GM12878 (cell line): Measurements from ENCODE around the gene HTR1D. TPM values are rescaled to one million over a fixed set of nuclear protein-coding genes. Genes with fewer than 3 reads are reported as not detected.

Experiments
- ATAC-seq: fragments of 200-7000 bp; cut with Tn5 transposase; 3 replicates; pipeline ENCODE4 v1.9.1; 2020; ENCODE audit warnings: mild to moderate bottlenecking, moderate library complexity
- BruUV-seq: library from RNA; stranded (reverse); fragments of 400-500 nt; replicated peaks from 2 replicates; lab custom pipeline; 2021; lab: Mats Ljungman, UMichigan
- CTCF ChIA-PET: fragments of 300-600 bp; sonication (Branson Sonifier 250); formaldehyde crosslinking; extraction: SDS; loops from one replicate; lab custom pipeline; 2021; ENCODE audit warnings: inconsistent platforms; lab: Yijun Ruan, JAX
- POLR2A ChIA-PET: fragments of 350-600 bp; formaldehyde crosslinking; extraction: SDS; loops from one replicate; lab custom pipeline; 2021; ENCODE audit warnings: inconsistent platforms; lab: Charles Lee
- RAD21 ChIA-PET: fragments of 300-600 bp; sonication (Branson Sonifier 250); formaldehyde crosslinking; loops from one replicate; lab custom pipeline; 2023; ENCODE audit warnings: antibody characterized with exemption; ENCODE audit not compliant: unreplicated experiment; lab: Charles Lee
- SMC1A ChIA-PET: fragments of 300-600 bp; sonication (Branson Sonifier 250); formaldehyde crosslinking; loops from one replicate; lab custom pipeline; 2023; ENCODE audit not compliant: unreplicated experiment, uncharacterized antibody; lab: Charles Lee
- DNase-seq: peaks from one replicate; pipeline ENCODE4 v3.0.0-alpha.2; 2011; ENCODE audit warnings: low read depth, low spot score
- FAIRE-seq: peaks from 3 replicates; lab custom pipeline; 2011; peaks lifted over from hg19 to GRCh38; lab: Jason Lieb, UNC
- H2AFZ ChIP-seq: 2 replicates; pipeline ENCODE4 v1.6.0; 2011; ENCODE audit warnings: low read depth, low read length, control low read depth; ENCODE audit not compliant: control insufficient read depth
- H3K27ac ChIP-seq: 2 replicates; pipeline ENCODE4 v1.5.1; 2011; ENCODE audit warnings: control low read depth; ENCODE audit not compliant: control insufficient read depth, insufficient read depth
- H3K27me3 ChIP-seq, 2 experiments: replicated peaks in 1 of 2; 2 replicates each; pipeline versions ENCODE4 v1.6.0 to v1.6.1; 2011; ENCODE audit warnings: low read length in 1 of 2; ENCODE audit not compliant: control insufficient read depth in 2 of 2, insufficient read depth in 2 of 2
- H3K36me3 ChIP-seq, 2 experiments: 2 replicates each; pipeline ENCODE4 v1.5.1; 2011; ENCODE audit warnings: low read length in 1 of 2; ENCODE audit not compliant: control insufficient read depth in 2 of 2, insufficient read depth in 2 of 2
- H3K4me1 ChIP-seq: 2 replicates; pipeline ENCODE4 v1.6.1; 2011; ENCODE audit warnings: mild to moderate bottlenecking, low read length, moderate library complexity, mixed read lengths; ENCODE audit not compliant: control insufficient read depth, insufficient read depth
- H3K4me2 ChIP-seq: 2 replicates; pipeline ENCODE4 v1.6.0; 2011; ENCODE audit warnings: control low read depth; ENCODE audit not compliant: control insufficient read depth, insufficient read depth
- H3K4me3 ChIP-seq: fragments of 200-600 bp; sonication (generic); 2 replicates; pipeline ENCODE4 v1.5.1; 2016
- H3K79me2 ChIP-seq: 2 replicates; pipeline ENCODE4 v1.6.0; 2011; ENCODE audit warnings: low read length; ENCODE audit not compliant: control insufficient read depth, insufficient read depth
- H3K9ac ChIP-seq: 2 replicates; pipeline ENCODE4 v1.8.0; 2011; ENCODE audit warnings: low read length, control low read depth, mixed read lengths; ENCODE audit not compliant: control insufficient read depth, insufficient read depth
- H3K9me3 ChIP-seq: replicated peaks from 3 replicates; pipeline ENCODE4 v1.5.1; 2011; ENCODE audit warnings: mild to moderate bottlenecking, low read length; ENCODE audit not compliant: control insufficient read depth, insufficient read depth
- H4K20me1 ChIP-seq: 2 replicates; pipeline ENCODE4 v1.6.0; 2011; ENCODE audit not compliant: control insufficient read depth, insufficient read depth
- BMI1 ChIP-seq: fragments of 450-650 bp; IDR thresholded peaks from 2 replicates; pipeline ENCODE4 v1.6.1; 2016; ENCODE audit warnings: mild to moderate bottlenecking, moderate library complexity, borderline replicate concordance
- EED ChIP-seq: sonication (generic); IDR thresholded peaks from 2 replicates; pipeline ENCODE4 v1.6.1; 2016; ENCODE audit warnings: antibody characterized with exemption, low read depth
- FOXK2 ChIP-seq: fragments of 450-650 bp; IDR thresholded peaks from 2 replicates; pipeline ENCODE4 v1.6.1; 2017; ENCODE audit warnings: mild to moderate bottlenecking, moderate library complexity
- HDAC2 ChIP-seq: fragments of 200-600 bp; sonication (generic); IDR thresholded peaks from 2 replicates; pipeline ENCODE4 v1.6.1; 2017
- IKZF1 ChIP-seq: fragments of 450-650 bp; conservative IDR thresholded peaks from 2 replicates; pipeline ENCODE4 v1.6.1; 2017; ENCODE audit warnings: antibody characterized with exemption, mild to moderate bottlenecking
- KAT2A ChIP-seq: conservative IDR thresholded peaks from 2 replicates; pipeline ENCODE4 v1.6.1; 2011; ENCODE audit warnings: low read depth, low read length; ENCODE audit not compliant: control insufficient read depth
- POLR2AphosphoS5 ChIP-seq: IDR thresholded peaks from 2 replicates; pipeline ENCODE4 v1.6.1; 2011; ENCODE audit warnings: mild to moderate bottlenecking, low read length, inconsistent platforms
- RB1 ChIP-seq: fragments of 450-650 bp; formaldehyde crosslinking; IDR thresholded peaks from 2 replicates; pipeline ENCODE4 v1.6.1; 2017; ENCODE audit warnings: mild to moderate bottlenecking, borderline replicate concordance
- SREBF2 ChIP-seq: IDR thresholded peaks from 2 replicates; pipeline ENCODE4 v1.6.1; 2012; ENCODE audit warnings: mild to moderate bottlenecking, low read length
- SRF ChIP-seq, 2 experiments: IDR thresholded peaks; 2 replicates each; pipeline ENCODE4 v1.6.1; 2011; ENCODE audit warnings: low read depth in 2 of 2, low read length in 2 of 2, mild to moderate bottlenecking in 1 of 2, moderate library complexity in 1 of 2
- YBX1 ChIP-seq: fragments of 450-650 bp; IDR thresholded peaks from 2 replicates; pipeline ENCODE4 v1.6.1; 2016; ENCODE audit warnings: antibody characterized with exemption
- ZBED1 ChIP-seq: IDR thresholded peaks from 2 replicates; pipeline ENCODE4 v1.6.1; 2016; ENCODE audit warnings: borderline replicate concordance
- ZNF622 ChIP-seq: fragments of 450-650 bp; IDR thresholded peaks from 2 replicates; pipeline ENCODE4 v1.6.1; 2017; ENCODE audit warnings: mild to moderate bottlenecking, inconsistent platforms
- WGBS: methylation state at CpG from one replicate; pipeline ENCODE4 v1.1.6; 2016; ENCODE audit warnings: low lambda C conversion rate; ENCODE audit not compliant: insufficient replicate concordance, insufficient coverage; ENCODE audit errors: missing lambda C conversion rate; 5-methylcytosine and 5-hydroxymethylcytosine counted together
- in situ Hi-C: fragments of 300-500 bp; cut with MboI; formaldehyde crosslinking; loops from 9 replicates; pipeline ENCODE4 v1.14.3; 2018; ENCODE audit warnings: mixed read lengths
- intact Hi-C: fragments of 100-400 bp; cut with micrococcal nuclease; formaldehyde crosslinking; loops from one replicate; pipeline ENCODE4 v1.14.2; 2022; ENCODE audit not compliant: unreplicated experiment
- polyA plus RNA-seq, 11 experiments: library from polyadenylated mRNA; depleted of rRNA in 4 of 11; unstranded in 6 of 11; stranded (reverse) in 5 of 11; fragments of >200 nt; fragmentation: Nextera tagmentation in 4 of 11; fragmentation: Illumina TruSeq in 1 of 11; extraction: Ambion mirVana in 4 of 11; extraction: Trizol in 1 of 11; gene quantifications; 1 replicate in 1 of 11; 2 replicates in 10 of 11; pipeline versions ENCODE4 v1.2.1 to v1.2.3, GENCODE V29; 2011 to 2016; ENCODE audit warnings: inconsistent platforms in 2 of 11, missing spikeins in 2 of 11, low read depth in 1 of 11
- total RNA-seq, 4 experiments: library from RNA; depleted of rRNA in 3 of 4; stranded (reverse); fragments of >200 nt in 3 of 4; fragmentation: Illumina TruSeq in 1 of 4; extraction: Trizol in 1 of 4; gene quantifications; 2 replicates each; pipeline versions ENCODE4 v1.2.1 to v1.2.3, GENCODE V29; 2013 to 2021
- TF ChIP-seq, protein P1 (sequence below): fragments of 450-650 bp; IDR thresholded peaks from 2 replicates; pipeline ENCODE4 v1.6.1; 2017; ENCODE audit warnings: mild to moderate bottlenecking, moderate library complexity

The HTR1D gene
- total and polyA plus RNA-seq, 10 of the 15 experiments (the other 5 are each of a cell fraction or from before 2014, with no cell fraction given): 0.07 TPM; not detected in 9

DNA sequence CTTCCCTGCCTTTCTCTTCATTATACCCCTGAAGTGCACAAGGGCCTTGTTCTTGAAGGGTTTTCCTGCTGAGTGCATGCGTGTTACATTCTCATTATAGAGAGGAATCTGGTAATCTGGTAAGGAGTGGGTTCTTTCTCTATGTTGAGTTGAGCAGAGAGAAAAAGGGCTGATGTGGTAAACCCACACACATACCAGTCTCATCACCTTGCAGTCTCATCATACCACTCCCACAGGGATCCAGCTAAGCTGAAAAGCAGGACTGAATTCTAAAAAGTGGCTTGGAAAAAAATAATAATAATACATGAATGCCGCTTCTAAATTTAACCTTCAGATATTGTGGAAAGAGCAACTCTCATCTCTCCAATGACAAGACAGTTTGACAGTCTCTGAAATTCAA, 10.5 kb upstream of the HTR1D start:
- BruUV-seq: no TSS peak

DNA sequence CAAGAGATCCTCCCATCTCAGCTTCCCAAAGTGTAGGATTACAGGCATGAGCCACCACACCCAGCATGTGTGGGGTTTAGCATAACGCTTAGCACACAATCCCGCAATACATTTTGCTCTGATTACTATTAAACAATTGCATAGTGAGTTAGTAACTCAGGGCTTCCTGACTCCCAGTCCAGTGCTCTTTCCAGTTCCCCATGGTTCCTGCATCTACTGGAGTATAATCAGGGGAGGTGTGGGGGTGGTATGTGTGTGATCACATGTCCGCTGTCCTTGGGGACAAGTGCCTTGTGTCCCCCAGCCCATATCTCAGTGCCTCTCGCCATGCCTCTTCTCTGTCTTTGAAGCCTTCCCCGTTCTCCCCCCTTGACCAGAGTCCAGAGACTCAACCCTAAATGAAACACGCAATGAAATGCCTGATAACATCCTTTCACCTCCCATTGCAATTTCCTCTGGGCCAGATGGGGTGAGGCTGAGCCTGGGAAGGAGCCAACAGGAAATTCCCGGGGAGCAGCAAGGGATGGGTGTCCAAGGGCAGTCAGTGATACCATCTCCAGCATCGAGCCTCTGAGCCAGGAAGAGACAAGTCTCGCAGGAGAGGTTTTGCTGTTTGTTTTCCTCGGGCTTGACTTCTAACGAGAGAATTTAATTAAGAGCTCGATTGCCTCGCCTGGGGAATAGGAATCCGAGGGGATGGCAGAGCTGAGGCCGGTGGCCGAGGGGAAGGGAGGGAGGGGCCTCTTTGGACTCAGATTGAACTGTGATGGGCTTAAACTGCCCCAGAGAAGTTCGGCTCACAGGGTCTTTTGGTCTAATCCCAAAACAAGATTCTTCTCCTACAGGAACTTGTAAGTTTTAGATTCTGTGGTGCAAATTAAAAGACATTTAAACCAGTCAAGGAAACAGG, 7.7 kb upstream of the HTR1D start:
- H3K9me3 ChIP-seq: no peaks in the 10 kb centered on the region
- ChIA-PET SMC1A (no interaction called here), CTCF (no interaction called here), RAD21 (no interaction called here), POLR2A (no interaction called here)
- no peak overlapping the region for H3K9ac ChIP-seq
- H3K79me2 ChIP-seq: no peaks in the 10 kb centered on the region
- intact Hi-C loops: no loop called here
- ATAC-seq: no peak
- H3K4me2 ChIP-seq: no peak overlapping the region
- H2AFZ ChIP-seq: no peak overlapping the region
- WGBS: 29% methylated on average over 15 of the region's 17 CpGs
- DNase-seq: no peak
- no peaks in the 10 kb centered on the region; a peak in 1 of 4 replicates for H3K27me3 ChIP-seq
- BruUV-seq: no TSS peak
- no peaks in the 10 kb centered on the region for H3K4me1 ChIP-seq
- no peaks in the 10 kb centered on the region for H3K36me3 ChIP-seq
- no peak for FAIRE-seq
- in situ Hi-C loops: no loop called here
- no peak overlapping the region for H3K27ac ChIP-seq
- no peaks in the 10 kb centered on the region for H4K20me1 ChIP-seq
- no peak overlapping the region for H3K4me3 ChIP-seq
- TF ChIP-seq SRF (IDR thresholded peaks at IDR 0.05; ENCODE audit: low read depth in 2 of 2, low read length in 2 of 2) (no peak), FOXK2 (no peak), ZBED1 (no peak), RB1 (no peak), IKZF1 (no peak), SREBF2 (no peak), POLR2AphosphoS5 (no peak), KAT2A (no peak), ZNF622 (no peak), EED (no peak)
- TF ChIP-seq, protein P1, sequence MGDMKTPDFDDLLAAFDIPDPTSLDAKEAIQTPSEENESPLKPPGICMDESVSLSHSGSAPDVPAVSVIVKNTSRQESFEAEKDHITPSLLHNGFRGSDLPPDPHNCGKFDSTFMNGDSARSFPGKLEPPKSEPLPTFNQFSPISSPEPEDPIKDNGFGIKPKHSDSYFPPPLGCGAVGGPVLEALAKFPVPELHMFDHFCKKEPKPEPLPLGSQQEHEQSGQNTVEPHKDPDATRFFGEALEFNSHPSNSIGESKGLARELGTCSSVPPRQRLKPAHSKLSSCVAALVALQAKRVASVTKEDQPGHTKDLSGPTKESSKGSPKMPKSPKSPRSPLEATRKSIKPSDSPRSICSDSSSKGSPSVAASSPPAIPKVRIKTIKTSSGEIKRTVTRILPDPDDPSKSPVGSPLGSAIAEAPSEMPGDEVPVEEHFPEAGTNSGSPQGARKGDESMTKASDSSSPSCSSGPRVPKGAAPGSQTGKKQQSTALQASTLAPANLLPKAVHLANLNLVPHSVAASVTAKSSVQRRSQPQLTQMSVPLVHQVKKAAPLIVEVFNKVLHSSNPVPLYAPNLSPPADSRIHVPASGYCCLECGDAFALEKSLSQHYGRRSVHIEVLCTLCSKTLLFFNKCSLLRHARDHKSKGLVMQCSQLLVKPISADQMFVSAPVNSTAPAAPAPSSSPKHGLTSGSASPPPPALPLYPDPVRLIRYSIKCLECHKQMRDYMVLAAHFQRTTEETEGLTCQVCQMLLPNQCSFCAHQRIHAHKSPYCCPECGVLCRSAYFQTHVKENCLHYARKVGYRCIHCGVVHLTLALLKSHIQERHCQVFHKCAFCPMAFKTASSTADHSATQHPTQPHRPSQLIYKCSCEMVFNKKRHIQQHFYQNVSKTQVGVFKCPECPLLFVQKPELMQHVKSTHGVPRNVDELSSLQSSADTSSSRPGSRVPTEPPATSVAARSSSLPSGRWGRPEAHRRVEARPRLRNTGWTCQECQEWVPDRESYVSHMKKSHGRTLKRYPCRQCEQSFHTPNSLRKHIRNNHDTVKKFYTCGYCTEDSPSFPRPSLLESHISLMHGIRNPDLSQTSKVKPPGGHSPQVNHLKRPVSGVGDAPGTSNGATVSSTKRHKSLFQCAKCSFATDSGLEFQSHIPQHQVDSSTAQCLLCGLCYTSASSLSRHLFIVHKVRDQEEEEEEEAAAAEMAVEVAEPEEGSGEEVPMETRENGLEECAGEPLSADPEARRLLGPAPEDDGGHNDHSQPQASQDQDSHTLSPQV: no peak

More for the DNA sequence above, 10.5 kb upstream of the HTR1D start:
- WGBS: 30% methylated on average over 2 of the region's 2 CpGs
- TF ChIP-seq BMI1 (no peak), YBX1 (no peak), HDAC2 (no peak)
- DNase-seq (no peak), ATAC-seq (no peak), FAIRE-seq (no peak)
- no peak overlapping the region for H3K27ac ChIP-seq
- no peak overlapping the region for H3K4me3 ChIP-seq
- no peaks in the 10 kb centered on the region for H3K4me1 ChIP-seq
- no peak overlapping the region for H3K9ac ChIP-seq
- CTCF ChIA-PET: no interaction called here
- intact Hi-C loops (no loop called here), in situ Hi-C loops (no loop called here)
- no peak overlapping the region for H3K4me2 ChIP-seq
- H3K36me3 ChIP-seq: no peaks in the 10 kb centered on the region
- no peaks in the 10 kb centered on the region for H3K27me3 ChIP-seq
- H3K9me3 ChIP-seq: no peaks in the 10 kb centered on the region
- H2AFZ ChIP-seq: no peak overlapping the region
- SMC1A ChIA-PET: no interaction called here
- POLR2A ChIA-PET: interaction anchor here (0.6 to 0.7 kb wide), 2 partner anchors 13 to 182 kb away, joined by 3 read pairs; no protein-coding TSS in a partner anchor
- no peaks in the 10 kb centered on the region for H3K79me2 ChIP-seq
- RAD21 ChIA-PET: interaction anchor here (0.8 kb wide), 1 partner anchor 272 kb away, joined by 4 read pairs; no protein-coding TSS in a partner anchor
- no peaks in the 10 kb centered on the region for H4K20me1 ChIP-seq
